GM19239 (cell line): Measurements from ENCODE around the gene HUWE1.
"Not testable (repeated sequence)": the region's sequence is repeated elsewhere in the genome, so short reads cannot be mapped to it uniquely, and the experiment has no call there.

Experiments
- DNase-seq: peaks from one replicate; pipeline ENCODE4 v3.0.0; 2011; ENCODE audit warnings: low spot score; ENCODE audit not compliant: insufficient read length
- FAIRE-seq: peaks from 2 replicates; lab custom pipeline; 2011; peaks lifted over from hg19 to GRCh38; lab: Jason Lieb, UNC

The HUWE1 gene, protein sequence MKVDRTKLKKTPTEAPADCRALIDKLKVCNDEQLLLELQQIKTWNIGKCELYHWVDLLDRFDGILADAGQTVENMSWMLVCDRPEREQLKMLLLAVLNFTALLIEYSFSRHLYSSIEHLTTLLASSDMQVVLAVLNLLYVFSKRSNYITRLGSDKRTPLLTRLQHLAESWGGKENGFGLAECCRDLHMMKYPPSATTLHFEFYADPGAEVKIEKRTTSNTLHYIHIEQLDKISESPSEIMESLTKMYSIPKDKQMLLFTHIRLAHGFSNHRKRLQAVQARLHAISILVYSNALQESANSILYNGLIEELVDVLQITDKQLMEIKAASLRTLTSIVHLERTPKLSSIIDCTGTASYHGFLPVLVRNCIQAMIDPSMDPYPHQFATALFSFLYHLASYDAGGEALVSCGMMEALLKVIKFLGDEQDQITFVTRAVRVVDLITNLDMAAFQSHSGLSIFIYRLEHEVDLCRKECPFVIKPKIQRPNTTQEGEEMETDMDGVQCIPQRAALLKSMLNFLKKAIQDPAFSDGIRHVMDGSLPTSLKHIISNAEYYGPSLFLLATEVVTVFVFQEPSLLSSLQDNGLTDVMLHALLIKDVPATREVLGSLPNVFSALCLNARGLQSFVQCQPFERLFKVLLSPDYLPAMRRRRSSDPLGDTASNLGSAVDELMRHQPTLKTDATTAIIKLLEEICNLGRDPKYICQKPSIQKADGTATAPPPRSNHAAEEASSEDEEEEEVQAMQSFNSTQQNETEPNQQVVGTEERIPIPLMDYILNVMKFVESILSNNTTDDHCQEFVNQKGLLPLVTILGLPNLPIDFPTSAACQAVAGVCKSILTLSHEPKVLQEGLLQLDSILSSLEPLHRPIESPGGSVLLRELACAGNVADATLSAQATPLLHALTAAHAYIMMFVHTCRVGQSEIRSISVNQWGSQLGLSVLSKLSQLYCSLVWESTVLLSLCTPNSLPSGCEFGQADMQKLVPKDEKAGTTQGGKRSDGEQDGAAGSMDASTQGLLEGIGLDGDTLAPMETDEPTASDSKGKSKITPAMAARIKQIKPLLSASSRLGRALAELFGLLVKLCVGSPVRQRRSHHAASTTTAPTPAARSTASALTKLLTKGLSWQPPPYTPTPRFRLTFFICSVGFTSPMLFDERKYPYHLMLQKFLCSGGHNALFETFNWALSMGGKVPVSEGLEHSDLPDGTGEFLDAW (N-terminal part only)

DNA sequence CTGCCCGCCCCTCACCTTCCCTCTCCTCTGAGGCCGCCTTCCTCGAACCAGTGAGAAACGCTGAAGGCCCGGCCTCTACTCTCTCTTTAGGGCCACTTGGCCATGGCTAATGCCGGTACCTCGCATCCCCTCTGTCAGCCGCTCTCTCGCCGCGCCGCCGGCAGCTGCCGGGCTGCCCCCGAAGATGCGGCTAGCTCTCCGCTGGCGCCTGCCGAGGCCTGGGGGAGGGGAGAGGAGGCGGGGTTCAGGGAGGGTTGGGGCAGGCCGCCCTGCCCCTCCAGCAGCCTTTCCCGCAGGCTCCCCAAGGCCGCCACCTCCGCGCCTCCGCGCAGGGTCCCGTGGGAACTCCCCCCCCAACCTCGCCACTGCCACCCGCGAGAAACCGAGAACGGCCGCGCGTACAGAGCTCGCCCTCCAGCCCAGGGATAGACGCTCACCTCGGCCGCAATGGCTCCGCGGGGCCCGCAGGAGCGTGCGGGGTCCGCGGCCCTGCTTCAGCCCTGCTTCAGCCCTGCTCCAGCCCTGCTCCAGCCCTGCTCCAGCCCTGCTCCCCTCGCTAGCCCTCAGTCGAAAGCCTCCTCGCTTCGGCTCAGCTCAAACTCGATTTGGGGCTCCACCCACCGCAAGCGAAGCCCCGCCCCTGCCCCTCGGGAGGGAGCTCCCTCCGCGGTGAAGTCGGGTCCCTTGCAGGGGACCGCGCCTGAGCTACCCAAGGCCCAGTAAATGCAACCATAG lies at the start of gene HUWE1:
Gene HUWE1 (minus strand): TSS at position 569 of the 735 bp plus-strand sequence. CDS start 32,612 bp downstream, outside the sequence.
- peak; percentile 36 for DNase-seq
- FAIRE-seq = peak; percentile 89

DNA sequence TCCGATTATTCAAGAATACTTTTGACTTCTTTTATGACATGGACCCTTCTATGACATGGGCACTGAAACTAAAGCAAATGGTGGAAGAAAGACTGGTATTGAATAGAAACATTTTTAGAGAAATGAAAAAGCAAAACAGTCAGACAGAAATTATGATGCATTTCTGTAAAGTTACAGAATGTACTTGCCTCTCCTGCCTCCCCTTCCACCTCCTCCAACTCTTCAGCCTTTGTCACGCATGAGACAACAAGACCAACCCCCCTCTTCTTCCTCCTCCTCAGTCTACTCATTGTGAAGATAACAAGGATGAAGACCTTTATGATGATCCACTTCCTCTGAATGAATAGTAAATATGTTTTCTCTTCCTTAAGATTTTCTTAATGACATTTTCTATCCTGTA lies 46.3 kb upstream of the HUWE1 start:
- FAIRE-seq = peak; percentile 93
- DNase-seq = no peak

DNA sequence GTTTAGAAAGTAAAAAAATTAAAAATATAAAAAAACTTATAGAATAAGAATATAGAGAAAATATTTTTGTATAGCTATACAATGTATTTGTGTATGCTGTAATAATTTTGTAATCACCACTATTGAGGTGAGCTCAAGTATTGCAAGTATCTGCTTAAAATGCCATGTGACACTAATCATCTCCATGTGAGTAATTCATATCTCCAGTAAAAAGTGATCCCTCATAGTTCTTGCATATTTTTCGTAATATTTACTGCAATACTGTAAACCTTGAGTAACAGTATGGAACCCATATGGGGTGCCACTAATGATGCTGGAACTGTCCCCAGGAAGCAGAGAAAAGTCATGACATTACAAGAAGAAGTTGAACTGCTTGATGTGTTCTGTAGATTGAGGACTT lies 43.2 kb upstream of the HUWE1 start:
- DNase-seq (no peak), FAIRE-seq (peak; percentile 77)

DNA sequence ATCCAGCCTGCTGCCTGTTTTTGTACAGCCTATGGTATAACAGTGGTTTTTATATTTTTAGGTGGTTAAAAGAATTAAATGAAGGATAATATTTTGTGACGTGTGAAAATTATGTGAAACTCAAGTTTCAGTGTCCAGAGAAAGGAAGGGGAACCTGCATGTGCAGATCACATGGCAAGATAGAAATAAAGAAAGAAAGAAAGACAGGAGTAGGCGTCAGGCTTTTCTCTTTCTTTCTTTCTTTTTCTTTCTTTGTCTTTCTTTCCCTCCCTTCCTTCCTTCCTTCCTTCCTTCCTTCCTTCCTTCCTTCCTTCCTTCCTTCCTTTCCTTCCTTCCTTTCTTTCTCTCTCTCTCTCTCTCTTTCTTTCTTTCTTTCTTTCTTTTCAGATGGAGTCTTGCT lies 42.0 kb upstream of the HUWE1 start:
- no peak for DNase-seq
- no peak for FAIRE-seq

DNA sequence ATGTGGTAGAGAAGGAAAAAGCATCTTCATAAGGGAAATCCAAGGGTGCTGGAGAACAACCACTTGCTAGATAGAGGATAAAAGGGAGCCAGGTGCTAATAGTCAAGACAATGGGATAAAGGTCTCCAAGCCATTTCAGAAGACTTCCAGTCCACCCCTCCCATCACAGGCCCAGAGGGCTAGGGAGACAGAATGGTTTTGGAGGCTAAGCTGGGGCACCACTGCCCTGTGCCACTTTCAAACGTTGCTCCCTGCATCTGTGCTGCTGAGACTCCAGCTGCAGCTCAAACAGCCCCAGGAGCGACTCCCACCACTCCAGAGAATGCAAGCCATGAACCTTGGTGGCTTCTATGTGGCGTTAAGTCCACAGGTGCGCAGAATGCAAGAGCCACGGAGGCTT lies 38.4 kb upstream of the HUWE1 start:
- DNase-seq = no peak
- FAIRE-seq = no peak

DNA sequence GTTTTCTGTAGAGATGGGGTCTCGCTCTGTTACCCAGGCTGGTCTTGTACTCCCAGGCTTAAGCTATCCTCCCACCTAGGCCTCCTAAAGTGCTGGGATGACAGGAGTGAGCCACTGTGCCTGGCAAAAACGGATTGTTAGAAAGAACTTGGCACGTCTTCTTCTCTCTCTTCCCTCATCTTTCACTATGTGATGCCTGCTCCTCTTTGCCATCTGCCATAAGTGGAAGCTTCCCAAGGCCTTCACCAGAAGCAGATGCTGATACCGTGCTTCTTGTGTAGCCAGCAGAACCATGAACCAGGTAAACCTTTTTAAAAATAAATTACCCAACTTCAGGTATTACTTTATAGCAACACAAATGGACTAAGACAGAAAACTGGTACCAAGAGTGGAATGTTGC lies 36.9 kb upstream of the HUWE1 start:
- no peak for FAIRE-seq
- no peak for DNase-seq

DNA sequence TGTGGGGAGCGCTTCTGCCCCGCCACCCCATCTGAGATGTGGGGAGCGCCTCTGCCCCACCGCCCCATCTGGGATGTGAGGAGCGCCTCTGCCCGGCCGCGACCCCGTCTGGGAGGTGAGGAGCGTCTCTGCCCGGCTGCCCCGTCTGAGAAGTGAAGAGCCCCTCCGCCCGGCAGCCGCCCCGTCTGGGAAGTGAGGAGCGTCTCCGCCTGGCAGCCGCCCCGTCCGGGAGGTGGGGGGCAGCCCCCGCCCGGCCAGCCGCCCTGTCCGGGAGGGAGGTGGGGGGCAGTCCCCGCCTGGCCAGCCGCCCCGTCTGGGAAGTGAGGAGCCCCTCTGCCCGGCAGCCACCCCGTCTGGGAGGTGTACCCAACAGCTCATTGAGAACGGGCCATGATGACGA lies 35.1 kb upstream of the HUWE1 start:
- FAIRE-seq = not testable (repeated sequence)

DNA sequence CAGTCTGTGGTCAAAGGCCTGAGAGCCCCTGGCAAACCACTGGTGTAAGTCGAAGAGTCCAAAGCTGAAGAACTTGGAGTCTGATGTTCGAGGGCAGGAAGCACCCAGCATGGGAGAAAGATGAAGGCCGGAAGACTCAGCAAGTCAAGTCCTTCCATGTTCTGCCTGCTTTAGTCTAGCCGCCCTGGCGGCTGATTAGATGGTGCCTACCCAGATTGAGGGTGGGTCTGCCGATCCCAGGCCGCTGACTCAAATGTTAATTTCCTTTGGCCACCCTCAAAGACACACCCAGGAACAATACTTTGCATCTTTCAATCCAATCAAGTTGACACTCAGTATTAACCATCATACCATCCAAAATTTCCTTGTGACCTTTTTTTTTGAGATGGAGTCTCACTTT lies 33.1 kb upstream of the HUWE1 start:
- not testable (repeated sequence) for FAIRE-seq, DNase-seq

More for the DNA sequence above, 35.1 kb upstream of the HUWE1 start:
- DNase-seq = not testable (repeated sequence)

DNA sequence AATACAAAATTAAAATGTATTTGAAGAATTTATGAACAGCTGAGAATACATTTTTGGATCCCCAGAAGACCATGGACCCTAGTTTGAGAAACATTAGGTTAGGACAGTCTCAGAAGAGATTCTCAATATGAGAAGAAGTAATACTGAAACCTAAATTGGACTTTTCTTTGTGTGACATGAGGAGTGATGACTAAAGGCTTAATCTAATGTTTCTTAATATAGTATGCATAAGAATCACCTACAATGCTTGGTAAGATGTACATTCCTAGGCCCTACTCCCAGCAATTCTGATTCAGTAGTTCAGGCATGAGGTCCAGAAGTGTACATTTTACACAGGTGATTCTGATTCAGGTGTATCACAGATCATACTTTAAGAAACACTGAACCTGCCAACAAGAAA lies 31.6 kb upstream of the HUWE1 start:
- FAIRE-seq = peak; percentile 96
- no peak for DNase-seq

DNA sequence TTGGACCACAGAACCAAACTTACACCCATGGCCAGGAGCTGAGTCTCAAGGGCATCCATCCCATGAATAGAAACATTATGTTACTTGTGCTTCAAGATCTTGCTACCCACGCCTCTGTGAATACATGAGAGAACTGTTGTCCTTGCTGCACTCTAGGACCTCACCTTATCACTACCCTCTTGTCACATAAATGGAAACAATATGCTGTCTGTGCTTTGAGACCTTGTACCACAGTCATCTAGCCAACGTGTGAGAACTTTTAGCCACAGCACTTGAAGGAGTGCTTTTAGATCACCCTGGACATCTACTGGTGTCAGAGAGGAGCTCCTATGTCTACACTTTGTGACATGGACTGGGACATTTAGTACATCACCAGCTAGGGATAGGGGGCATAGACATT lies 30.7 kb upstream of the HUWE1 start:
- DNase-seq (no peak), FAIRE-seq (no peak)

DNA sequence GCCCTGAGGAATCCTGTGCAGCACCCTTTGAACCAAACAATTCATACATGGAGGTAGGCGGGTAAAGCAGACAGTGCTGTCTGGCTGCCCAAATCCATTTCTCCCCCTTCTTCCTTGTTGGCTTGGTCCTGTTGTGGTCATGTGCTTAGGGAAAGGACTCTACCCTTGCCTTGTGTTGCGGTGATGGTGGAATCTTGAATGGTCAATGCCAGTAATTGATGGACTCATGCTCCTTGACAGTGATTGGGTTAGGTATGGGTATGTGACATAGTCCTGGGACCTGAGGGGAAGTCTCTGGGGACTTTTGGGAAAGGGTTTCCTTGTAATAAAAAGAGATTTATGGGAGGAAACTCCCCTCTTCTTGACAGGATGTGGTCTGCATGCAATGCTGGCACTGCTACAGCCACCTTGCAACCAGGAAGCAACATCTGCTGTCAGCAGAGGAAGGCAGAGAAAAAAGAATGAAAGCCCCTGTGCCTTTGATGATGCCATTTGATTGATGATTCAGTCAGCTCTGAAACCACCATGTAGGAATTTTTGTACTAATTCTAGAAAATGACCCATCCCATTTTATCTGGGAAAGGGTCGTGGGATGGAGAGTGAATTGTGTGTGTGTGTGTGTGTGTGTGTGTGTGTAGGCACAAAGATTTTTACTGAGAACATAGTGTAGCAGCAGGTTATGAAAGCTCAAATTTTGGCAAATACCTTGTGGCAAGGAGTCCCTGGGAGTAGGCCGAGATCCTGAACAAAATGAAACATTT lies 30.0 kb upstream of the HUWE1 start:
- FAIRE-seq (peak; percentile 98), DNase-seq (no peak)

DNA sequence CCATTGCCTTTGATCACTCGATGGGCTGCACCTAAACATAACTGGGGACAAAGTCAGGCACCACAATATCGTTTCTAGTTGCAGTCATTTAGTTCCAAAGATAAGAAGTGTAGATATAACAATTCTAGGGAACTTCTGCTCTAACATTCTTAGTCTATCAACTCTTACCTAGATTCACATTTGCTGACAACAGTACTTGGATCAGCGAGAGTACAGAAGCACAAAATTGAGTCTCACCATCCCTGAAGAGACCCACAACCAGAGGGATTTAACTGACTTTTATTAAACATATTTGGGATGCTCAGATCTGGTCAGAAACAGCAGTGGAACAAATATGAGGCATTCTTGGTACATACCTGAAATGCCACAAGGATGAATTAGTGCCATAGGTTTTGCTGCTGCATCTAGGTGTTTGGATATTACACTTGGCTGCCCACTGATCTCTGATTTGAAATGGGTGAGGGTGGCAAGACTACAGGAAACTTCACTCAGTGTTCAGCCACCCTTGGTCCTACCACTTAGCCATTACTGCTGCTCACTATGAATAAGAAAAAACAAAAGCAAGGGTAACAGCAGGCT lies 28.9 kb upstream of the HUWE1 start:
- FAIRE-seq (peak; percentile 51), DNase-seq (no peak)

DNA sequence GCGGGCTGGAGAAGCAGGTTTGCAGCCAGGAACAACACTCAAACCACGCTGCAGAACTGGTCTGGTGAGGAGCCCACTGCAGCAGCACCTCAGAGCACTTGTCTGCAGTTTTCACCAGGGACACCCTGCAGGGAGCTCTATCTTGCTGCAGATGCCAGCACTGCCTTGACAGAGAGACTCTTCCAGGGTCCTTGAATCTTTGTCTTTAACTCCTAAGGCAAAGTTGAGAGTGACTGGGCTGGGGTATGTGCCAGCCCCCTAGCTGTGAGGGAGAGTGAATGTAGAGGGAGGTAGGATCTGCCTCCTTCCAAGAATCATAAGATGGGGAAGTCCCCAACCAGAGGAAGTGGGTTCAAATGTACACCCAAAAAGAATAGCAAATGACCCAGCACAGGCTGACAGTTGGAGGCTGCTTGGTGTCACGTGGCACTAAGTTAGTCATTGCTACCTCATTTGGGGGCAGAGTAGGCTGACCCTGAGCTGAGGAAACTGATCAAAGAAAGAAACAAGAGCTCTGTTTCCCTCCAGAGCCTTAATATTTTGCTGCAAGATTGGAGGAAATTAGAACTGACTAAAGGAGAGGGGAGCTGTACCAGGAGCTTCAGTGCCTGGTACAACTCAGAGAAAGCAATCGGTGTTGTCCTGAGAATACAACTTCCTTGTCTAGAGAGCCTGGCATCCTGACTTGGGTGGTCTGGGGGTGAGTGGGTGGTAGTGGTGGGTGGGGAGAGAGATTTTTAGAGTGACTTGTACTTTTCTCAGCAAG lies 28.2 kb upstream of the HUWE1 start:
- peak; percentile 100 for FAIRE-seq
- DNase-seq = no peak

DNA sequence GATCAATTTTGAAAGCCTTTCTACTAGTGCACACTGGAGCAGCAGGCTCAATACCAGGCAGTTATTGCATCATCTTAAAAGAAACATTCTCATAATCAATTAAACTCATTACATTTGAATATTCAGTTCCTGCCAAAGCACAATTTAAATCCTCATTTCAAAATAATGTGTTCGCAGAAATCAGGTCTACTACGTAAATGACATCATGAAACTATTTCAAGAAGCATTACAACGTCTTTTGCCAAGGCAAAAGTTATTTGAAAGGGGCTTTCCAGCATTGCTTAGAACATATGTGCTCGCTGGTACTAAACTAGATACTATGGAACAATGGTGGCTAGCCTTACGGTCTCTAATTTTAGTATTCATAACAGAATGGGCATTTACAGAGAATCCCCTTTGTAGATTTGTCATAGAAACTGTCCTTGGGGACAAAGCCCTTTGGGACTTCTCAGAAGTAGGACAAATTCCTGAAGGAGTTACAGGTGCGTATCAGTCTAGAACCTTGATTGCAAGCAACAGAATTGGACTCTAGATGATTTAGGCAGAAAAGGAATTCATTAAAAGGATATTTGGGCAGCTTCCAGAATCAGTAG lies 27.6 kb upstream of the HUWE1 start:
- FAIRE-seq = peak; percentile 75
- no peak for DNase-seq

DNA sequence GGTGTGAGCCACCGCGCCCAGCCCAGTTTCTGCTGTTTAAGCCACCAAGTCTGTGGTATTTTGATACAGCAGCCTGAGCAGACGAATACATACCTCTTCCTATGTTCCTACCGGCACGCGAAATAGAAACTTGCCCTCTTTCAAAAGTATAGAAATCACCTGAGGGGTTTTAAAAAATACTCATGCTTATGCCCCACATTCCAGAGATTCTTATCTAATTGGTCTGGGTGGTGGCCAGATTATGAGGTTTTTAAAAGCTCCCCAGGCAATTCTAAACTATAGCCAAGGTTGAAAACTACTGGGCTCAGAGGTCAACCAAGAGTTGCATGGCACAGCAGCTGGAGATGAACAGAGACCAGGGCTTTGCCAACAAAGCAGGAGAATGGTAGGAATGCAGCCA lies 24.9 kb upstream of the HUWE1 start:
- no peak for DNase-seq
- FAIRE-seq = peak; percentile 21

DNA sequence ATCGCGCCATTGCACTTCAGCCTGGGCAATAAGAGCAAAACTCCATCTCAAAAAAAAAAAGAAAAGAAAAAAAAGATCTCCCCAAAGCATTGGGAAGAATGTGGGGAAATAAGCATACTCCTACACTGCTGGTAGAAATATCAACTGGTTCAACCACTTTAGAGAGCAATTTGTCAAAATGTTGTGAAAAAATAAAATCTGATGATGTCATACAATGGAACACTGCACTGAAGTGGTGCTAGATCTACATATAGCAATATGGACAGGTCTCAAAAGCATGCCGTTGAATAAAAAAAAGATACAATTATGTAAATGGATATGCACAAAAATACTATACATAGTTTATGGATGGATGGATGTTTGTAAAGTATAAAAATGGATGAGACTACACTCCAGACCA lies 18.3 kb upstream of the HUWE1 start:
- no peak for DNase-seq
- FAIRE-seq = no peak

DNA sequence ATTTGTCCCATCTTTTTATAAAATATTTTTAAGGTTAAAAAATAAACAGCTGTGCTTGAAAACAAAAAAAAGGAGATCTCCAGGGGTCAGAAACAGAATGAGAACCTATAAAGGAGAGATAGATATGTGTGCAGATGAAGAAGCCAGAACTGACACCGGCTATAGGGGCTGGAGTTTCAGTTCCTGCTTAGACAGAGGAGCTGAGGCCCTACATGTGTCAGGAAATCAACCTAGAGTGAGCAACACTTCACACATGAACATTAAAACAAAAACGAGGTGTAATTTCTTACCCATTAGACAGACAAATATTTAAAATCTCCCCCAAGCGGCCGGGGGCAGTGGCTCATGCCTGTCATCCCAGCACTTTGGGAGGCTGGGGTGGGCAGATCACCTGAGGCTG lies 17.8 kb upstream of the HUWE1 start:
- no peak for FAIRE-seq
- DNase-seq = no peak
